GM18909 (cell line): ENCODE results near the gene IL37.
"Not testable (repeated sequence)": the region's sequence is repeated elsewhere in the genome, so short reads cannot be mapped to it uniquely, and the experiment has no call there.

Source experiments
- ATAC-seq: cut with Tn5 transposase; IDR thresholded peaks from one replicate; pipeline ENCODE4 v1.9.1; 2021; ENCODE audit warnings: mild to moderate bottlenecking; ENCODE audit not compliant: unreplicated experiment, poor library complexity

The IL37 gene

GRCh38 chr2:112887964-112888749 lies 22.8 kb upstream of the IL37 start:
- ATAC-seq: no peak

DNA sequence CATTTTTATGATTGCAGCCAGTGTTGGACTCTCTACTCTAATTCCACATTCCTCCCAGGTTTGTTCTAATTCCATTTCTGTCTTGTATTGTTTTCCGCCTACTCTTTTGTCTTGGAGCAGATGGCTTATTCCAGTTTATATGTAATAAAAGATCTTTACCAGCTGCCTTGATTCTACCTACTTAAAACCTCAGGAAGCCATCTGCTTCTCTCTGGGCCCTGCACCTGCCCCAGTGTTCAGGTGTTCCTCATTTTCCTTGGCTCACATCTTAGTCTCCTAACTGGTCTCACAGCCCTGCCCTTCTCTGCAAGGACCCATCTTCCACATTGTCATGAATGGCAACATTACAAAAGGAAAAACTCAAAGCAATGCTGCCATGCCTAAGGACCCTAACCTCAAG lies 21.0 kb upstream of the IL37 start:
- no peak for ATAC-seq

DNA sequence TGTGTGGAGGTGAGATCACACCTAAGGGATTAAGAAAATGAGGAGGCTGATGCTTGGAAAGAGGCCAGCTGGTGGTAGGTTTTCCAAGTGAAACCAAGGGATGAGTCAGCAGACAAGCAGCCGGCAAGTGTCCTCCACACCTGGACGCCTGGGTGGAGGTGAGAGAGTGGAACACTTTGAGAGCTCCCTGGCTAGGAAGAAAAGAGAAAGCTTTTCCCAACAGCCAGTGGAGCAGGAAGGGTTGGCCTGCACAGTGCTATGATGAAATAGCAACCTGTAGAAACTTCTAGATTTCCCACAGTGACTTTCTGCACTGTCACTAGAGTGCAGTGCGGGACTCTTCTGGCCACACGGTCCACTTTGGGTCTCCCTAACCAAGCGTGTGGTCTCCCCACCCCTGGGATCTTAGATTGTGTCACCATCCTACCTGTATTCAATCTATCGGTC lies 19.6 kb upstream of the IL37 start:
- ATAC-seq: no peak

DNA sequence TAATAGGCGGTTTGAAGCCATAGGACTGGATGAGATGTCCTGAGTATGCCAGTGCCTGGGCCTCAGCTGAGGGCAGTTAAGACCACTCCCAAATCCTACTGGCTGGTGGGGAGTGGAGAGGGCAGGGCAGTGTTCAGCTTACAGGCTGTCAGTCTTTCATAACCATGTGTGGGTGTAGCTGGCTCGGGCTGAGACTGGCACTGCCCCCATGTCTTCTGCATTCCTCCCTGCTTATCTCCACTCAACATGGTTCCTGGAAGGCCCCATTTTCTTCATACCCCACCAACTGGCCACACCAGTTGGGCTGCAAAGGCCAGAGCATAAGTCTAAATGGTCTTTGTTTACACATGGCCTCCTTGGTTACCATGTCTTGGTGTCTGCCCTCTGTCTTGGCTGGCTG lies 17.2 kb upstream of the IL37 start:
- ATAC-seq: no peak

- ATAC-seq: no peak
Measured at GRCh38 chr2:112896909-112897623, 13.9 kb upstream of the IL37 start.

- ATAC-seq: no peak
Measured at GRCh38 chr2:112897624-112897978, 13.4 kb upstream of the IL37 start.

DNA sequence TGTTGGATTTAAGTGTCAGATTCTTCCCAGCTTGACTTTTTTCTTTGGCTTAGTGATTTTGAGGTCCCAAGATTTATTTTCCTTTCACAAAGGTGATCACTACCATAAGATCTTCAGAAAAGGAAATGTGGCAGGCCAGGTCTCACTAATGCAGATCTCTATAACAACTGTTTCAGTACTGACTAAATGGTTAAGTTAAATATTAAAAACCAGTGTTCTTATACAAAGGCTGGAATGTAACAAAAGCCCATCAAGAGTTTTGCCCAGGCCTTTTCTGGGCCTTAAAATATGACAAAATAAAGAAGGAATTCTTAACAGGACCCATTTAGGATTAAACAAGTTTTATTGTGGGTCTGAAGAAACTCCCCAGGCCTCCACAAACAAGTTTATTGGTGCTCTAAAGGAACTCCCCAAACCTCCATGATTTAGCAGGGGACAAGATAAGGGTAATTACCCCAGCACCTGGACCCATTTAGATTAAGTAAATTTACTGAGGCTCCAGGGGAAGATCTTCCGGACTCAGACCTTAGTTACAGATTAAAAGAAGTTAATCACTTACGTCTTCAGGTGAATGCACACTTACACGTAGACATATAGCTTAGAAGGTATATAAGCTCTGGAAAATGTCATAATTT lies 9.4 kb upstream of the IL37 start:
- ATAC-seq: not testable (repeated sequence)

GRCh38 chr2:112902816-112903215 lies 8.1 kb upstream of the IL37 start:
- no peak for ATAC-seq

DNA sequence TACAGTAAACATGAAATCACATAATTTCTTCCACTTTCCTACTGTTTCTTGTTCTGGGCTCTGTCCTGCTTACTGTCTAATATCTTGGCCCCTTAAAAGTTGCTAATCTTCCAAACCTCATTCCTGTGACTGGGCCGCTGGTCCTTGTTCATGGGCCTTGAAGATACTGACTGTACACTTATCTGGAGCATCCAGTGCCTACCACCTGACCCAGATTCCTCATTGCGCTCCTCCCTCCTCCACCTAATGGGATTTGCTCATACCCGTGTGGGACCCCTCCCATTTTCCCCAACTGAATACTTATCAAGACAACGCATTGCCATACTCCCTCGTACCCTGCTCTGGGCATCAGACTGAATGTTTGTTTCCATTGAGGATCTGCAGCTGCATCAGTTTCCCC lies 6.1 kb upstream of the IL37 start:
- no peak for ATAC-seq

- ATAC-seq: no peak
Measured at GRCh38 chr2:112906276-112906675, 4.7 kb upstream of the IL37 start.

DNA sequence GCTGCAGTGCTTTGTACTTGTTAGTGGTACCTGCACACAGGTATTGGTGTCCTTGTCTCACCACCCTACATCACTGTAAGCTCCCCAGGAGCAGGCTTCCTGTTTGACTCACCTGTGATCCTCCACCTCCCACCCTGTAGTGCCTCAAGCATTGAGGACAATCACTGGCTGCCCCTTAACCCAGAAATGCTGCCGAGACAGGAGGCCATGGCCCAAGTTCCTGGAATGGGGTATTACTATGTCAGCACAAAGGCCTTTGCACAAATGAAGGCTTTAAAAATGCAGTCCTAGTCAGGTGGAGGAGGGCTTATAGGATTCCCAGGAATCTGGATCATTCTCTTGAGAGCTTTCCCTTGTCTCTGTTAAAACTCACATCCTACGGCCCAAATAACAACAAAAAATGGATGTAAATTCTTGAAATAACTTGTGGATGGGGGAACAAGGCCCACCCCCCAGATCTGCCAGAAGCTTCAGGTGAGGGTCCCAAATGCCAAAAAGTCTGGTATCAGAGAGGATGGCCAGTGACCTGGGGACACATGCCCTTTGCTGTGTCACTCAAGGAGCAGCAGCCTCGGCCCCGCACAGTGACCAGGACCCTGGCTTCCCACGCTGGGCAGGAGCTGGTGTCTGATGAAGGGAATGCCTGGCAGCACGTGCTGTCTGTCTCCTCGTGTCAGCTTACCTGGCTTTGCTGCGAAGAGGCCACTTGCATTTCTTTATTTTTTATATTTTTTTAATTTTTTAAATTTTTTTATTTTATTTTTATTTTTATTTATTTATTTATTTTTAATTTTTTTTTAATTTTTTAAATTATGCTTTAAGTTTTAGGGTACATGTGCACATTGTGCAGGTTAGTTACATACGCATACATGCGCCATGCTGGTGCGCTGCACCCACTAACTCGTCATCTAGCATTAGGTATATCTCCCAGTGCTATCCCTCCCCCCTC lies 3.7 kb upstream of the IL37 start:
- no peak for ATAC-seq

DNA sequence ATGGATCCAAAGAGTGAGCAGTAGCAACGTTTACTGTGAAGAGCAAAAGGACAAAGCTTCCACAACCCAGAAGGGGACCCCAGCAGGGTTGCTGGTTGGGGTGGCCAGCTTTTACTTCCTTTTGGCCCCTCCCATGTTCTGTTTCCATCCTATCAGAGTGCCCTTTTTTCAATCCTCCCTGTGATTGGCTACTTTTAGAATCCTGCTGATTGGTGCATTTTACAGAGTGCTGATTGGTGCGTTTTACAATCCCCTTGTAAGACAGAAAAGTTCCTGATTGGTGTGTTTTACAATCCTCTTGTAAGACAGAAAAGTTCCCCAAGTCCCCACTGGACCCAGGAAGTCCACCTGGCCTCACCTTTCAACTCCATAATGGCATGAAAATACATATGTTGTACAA lies 2.4 kb upstream of the IL37 start:
- ATAC-seq: not testable (repeated sequence)

DNA sequence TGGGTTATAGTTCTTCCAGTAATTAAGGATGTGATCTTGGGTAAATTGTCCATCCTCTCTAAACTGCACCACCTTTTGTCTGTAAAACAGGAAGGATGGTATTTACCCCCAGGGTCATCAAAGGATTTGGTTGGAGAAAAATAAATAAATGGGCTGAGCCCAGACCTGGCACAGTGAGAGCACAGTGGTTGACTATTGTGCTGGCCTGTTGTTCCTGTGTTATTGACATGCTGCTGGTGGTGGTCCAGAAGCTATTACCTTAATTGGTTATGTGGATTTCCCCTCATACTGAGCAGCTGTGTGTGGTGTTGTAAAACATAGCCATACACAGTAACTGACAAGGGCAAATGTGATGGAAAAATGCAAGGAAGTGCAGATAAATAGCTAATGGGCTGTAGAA lies 746 bp upstream of the IL37 start:
- no peak for ATAC-seq

GRCh38 chr2:112912403-112912802 lies 1.4 kb downstream of the IL37 start:
- ATAC-seq: no peak

- ATAC-seq: no peak
Measured at GRCh38 chr2:112915300-112916144, 4.6 kb downstream of the IL37 start.

GRCh38 chr2:112916145-112916571 lies 5.2 kb downstream of the IL37 start:
- no peak for ATAC-seq

GRCh38 chr2:112916625-112917247 lies 5.8 kb downstream of the IL37 start:
- no peak for ATAC-seq

- no peak for ATAC-seq
Measured at GRCh38 chr2:112917856-112918255, 6.9 kb downstream of the IL37 start.

GRCh38 chr2:112918256-112918655 lies 7.3 kb downstream of the IL37 start:
- ATAC-seq: no peak
